NAMALWA (cell line): Measurements from ENCODE around the gene CCR9.
A peak's percentile ranks its signal among the peaks of the same experiment; 100 is the strongest.

Experiments
- DNase-seq: peaks from one replicate; pipeline ENCODE4 v3.0.0-alpha.2; 2015; ENCODE audit warnings: low spot score

CCR9 gene

GRCh38 chr3:45907769-45908705, 21.7 kb downstream of the CCR9 start:
- DNase-seq: no peak

GRCh38 chr3:45908761-45909160, 22.4 kb downstream of the CCR9 start:
- no peak for DNase-seq

- no peak for DNase-seq
Observed at GRCh38 chr3:45909542-45909941, 23.2 kb downstream of the CCR9 start.

GRCh38 chr3:45910892-45911291, 24.5 kb downstream of the CCR9 start:
- DNase-seq: no peak

GRCh38 chr3:45911511-45912226, 25.3 kb downstream of the CCR9 start:
- DNase-seq: no peak

GRCh38 chr3:45912435-45912834, 26.1 kb downstream of the CCR9 start:
- no peak for DNase-seq

- no peak for DNase-seq
Observed at GRCh38 chr3:45914362-45915058, 28.2 kb downstream of the CCR9 start.

- no peak for DNase-seq
Observed at GRCh38 chr3:45915059-45915439, 28.7 kb downstream of the CCR9 start.

GRCh38 chr3:45915518-45916231, 29.3 kb downstream of the CCR9 start:
- DNase-seq: peak; percentile 67

GRCh38 chr3:45917146-45917898, 31.0 kb downstream of the CCR9 start:
- DNase-seq: no peak

GRCh38 chr3:45921158-45922038, 35.1 kb downstream of the CCR9 start:
- no peak for DNase-seq

GRCh38 chr3:45922039-45922326, 35.6 kb downstream of the CCR9 start:
- no peak for DNase-seq

GRCh38 chr3:45922950-45923590, 36.7 kb downstream of the CCR9 start:
- DNase-seq: no peak

- no peak for DNase-seq
Observed at GRCh38 chr3:45923755-45924154, 37.4 kb downstream of the CCR9 start.

GRCh38 chr3:45927881-45928280, 41.5 kb downstream of the CCR9 start:
- DNase-seq: no peak

GRCh38 chr3:45929042-45929679, 42.8 kb downstream of the CCR9 start:
- peak; percentile 60 for DNase-seq

GRCh38 chr3:45931496-45931895, 45.2 kb downstream of the CCR9 start:
- no peak for DNase-seq

GRCh38 chr3:45932112-45932511, 45.8 kb downstream of the CCR9 start:
- no peak for DNase-seq

GRCh38 chr3:45933591-45933990, 47.2 kb downstream of the CCR9 start:
- DNase-seq: no peak
